ENCODE results near the gene GNPDA2. TPM values are rescaled to one million over a fixed set of nuclear protein-coding genes. Genes with fewer than 3 reads are reported as not detected.

The GNPDA2 gene
- 3.3 TPM for polyA plus RNA-seq (2012; ENCODE audit: insufficient read length, low read depth)

GRCh38 chr4:44726038-44726871 lies at the start of gene GNPDA2:
TSS of gene GNPDA2 (minus strand) at chr4:44726556. CDS start at chr4:44722207, 4,349 bp downstream.
- TF ChIP-seq FOXP2 (optimal IDR thresholded peaks at IDR 0.05; ENCODE audit: borderline replicate concordance, extremely low read depth, extremely low read length, insufficient read depth) (no peak), POLR2AphosphoS5 (IDR thresholded peaks at IDR 0.05; ENCODE audit: low read depth, low read length) (peak; percentile 90), TAF1 (IDR thresholded peaks at IDR 0.05; ENCODE audit: borderline replicate concordance, insufficient read depth, low read length) (peak; percentile 72; the same call in 1 of the 2 replicates), SIN3A (IDR thresholded peaks at IDR 0.05; ENCODE audit: borderline replicate concordance, insufficient read depth, low read length) (peak; percentile 38; the same call in 1 of the 2 replicates), REST (IDR thresholded peaks at IDR 0.05; ENCODE audit: insufficient read depth in 1 of 2, low read depth in 2 of 2, low read length in 2 of 2) (no peak)

- no peak for TF ChIP-seq POLR2AphosphoS5 (IDR thresholded peaks at IDR 0.05; ENCODE audit: low read depth, low read length)
Measured at GRCh38 chr4:44772340-44772739, 46.0 kb upstream of the GNPDA2 start.

- TF ChIP-seq FOXP2 (optimal IDR thresholded peaks at IDR 0.05; ENCODE audit: borderline replicate concordance, extremely low read depth, extremely low read length, insufficient read depth) (no peak), POLR2AphosphoS5 (IDR thresholded peaks at IDR 0.05; ENCODE audit: low read depth, low read length) (no peak), SIN3A (IDR thresholded peaks at IDR 0.05; ENCODE audit: borderline replicate concordance, insufficient read depth, low read length) (no peak), REST (IDR thresholded peaks at IDR 0.05; ENCODE audit: insufficient read depth in 1 of 2, low read depth in 2 of 2, low read length in 2 of 2) (no peak), TAF1 (IDR thresholded peaks at IDR 0.05; ENCODE audit: borderline replicate concordance, insufficient read depth, low read length) (no peak)
Measured at GRCh38 chr4:44771789-44772188, 45.4 kb upstream of the GNPDA2 start.

DNA sequence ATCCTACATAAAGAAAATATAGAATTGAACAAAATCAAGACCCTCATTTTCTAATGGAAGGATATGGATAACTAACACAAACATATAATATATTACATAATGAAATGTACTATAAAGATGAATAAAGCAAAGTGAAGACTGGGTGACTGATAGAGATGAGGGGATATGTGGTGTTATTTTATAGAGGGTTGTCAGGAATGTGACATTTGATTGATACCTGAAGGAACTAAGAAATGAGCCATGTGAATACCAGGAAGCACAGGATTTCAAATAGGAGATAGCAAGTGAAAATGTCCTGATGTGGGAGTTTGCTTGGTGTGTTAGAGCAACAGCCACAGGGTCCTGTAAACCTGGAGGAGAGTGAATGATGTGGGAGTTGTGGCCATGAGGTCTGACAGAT lies 40.1 kb upstream of the GNPDA2 start:
- TF ChIP-seq REST (IDR thresholded peaks at IDR 0.05; ENCODE audit: insufficient read depth in 1 of 2, low read depth in 2 of 2, low read length in 2 of 2) (no peak), POLR2AphosphoS5 (IDR thresholded peaks at IDR 0.05; ENCODE audit: low read depth, low read length) (no peak), TAF1 (IDR thresholded peaks at IDR 0.05; ENCODE audit: borderline replicate concordance, insufficient read depth, low read length) (no peak), FOXP2 (optimal IDR thresholded peaks at IDR 0.05; ENCODE audit: borderline replicate concordance, extremely low read depth, extremely low read length, insufficient read depth) (no peak), SIN3A (IDR thresholded peaks at IDR 0.05; ENCODE audit: borderline replicate concordance, insufficient read depth, low read length) (no peak)

DNA sequence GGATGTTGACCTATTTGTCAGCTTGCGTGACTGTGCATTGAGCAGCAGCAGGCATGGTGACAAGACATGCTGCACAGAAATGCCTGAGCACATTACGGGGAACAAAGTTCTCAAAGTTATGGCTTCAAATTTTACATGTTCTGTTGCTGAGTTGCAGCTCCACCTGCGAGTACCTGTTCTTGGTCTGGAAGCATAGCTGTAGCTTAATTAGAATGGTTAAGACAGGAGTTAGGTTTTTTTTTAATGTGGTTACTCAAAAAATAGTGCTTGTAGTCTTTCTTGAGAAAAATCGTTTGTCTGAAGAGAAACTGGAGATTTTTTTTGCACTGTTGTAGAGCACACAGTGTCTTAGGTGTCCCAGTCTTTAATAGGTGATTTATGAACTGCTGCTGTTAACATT lies 38.8 kb upstream of the GNPDA2 start:
- TF ChIP-seq POLR2AphosphoS5 (IDR thresholded peaks at IDR 0.05; ENCODE audit: low read depth, low read length) = no peak
- TF ChIP-seq REST (IDR thresholded peaks at IDR 0.05; ENCODE audit: insufficient read depth in 1 of 2, low read depth in 2 of 2, low read length in 2 of 2) = no peak
- no peak for TF ChIP-seq FOXP2 (optimal IDR thresholded peaks at IDR 0.05; ENCODE audit: borderline replicate concordance, extremely low read depth, extremely low read length, insufficient read depth)
- no peak for TF ChIP-seq SIN3A (IDR thresholded peaks at IDR 0.05; ENCODE audit: borderline replicate concordance, insufficient read depth, low read length)
- no peak for TF ChIP-seq TAF1 (IDR thresholded peaks at IDR 0.05; ENCODE audit: borderline replicate concordance, insufficient read depth, low read length)

Data from PFSK-1 (cell line).